Activated naive CD4-positive, alpha-beta T cell treated with anti-CD3 and anti-CD28 coated beads, Interleukin-2, amount 10 ng/mL, durations not matched to agents 7 days and 5 days (primary cell): Measurements from ENCODE around the gene PELO.

Experiments
- CTCF ChIA-PET: fragments of 350-600 bp; sonication (Branson Sonifier 250); formaldehyde crosslinking; loops from one replicate; lab custom pipeline; 2021; ENCODE audit warnings: antibody characterized with exemption; lab: Charles Lee
- DNase-seq: peaks from one replicate; pipeline ENCODE4 v3.0.0-alpha.2; 2020
- H3K27ac Mint-ChIP-seq: one replicate; pipeline ENCODE4 v1.8.0; 2021; ENCODE audit warnings: mild to moderate bottlenecking, moderate library complexity, mixed read lengths
- H3K27me3 Mint-ChIP-seq: one replicate; pipeline ENCODE4 v1.8.0; 2021; ENCODE audit warnings: mild to moderate bottlenecking, mixed read lengths
- H3K36me3 Mint-ChIP-seq: one replicate; pipeline ENCODE4 v1.8.0; 2021; ENCODE audit warnings: mixed read lengths
- H3K4me1 Mint-ChIP-seq: one replicate; pipeline ENCODE4 v1.8.0; 2021; ENCODE audit warnings: mixed read lengths
- H3K4me3 Mint-ChIP-seq: one replicate; pipeline ENCODE4 v1.8.0; 2021; ENCODE audit warnings: mild to moderate bottlenecking, moderate library complexity, mixed read lengths
- H3K9me3 Mint-ChIP-seq: one replicate; pipeline ENCODE4 v1.8.0; 2021; ENCODE audit warnings: mixed read lengths

Gene PELO

GRCh38 chr5:52834320-52834719, 46.6 kb downstream of the PELO start:
- peaks cover 4% of the 10 kb centered on the region for H3K27me3 Mint-ChIP-seq
- no peaks in the 10 kb centered on the region for H3K4me1 Mint-ChIP-seq
- H3K9me3 Mint-ChIP-seq: no peaks in the 10 kb centered on the region
- no peaks in the 10 kb centered on the region for H3K36me3 Mint-ChIP-seq
- H3K27ac Mint-ChIP-seq: no peak overlapping the region
- CTCF ChIA-PET: no interaction called here
- no peak for DNase-seq
- no peak overlapping the region for H3K4me3 Mint-ChIP-seq

GRCh38 chr5:52837068-52837467, 49.4 kb downstream of the PELO start:
- DNase-seq: no peak
- Mint-ChIP-seq H3K9me3 (no peaks in the 10 kb centered on the region), H3K27ac (no peak overlapping the region), H3K4me1 (no peaks in the 10 kb centered on the region), H3K36me3 (no peaks in the 10 kb centered on the region), H3K4me3 (no peak overlapping the region), H3K27me3 (peaks cover 4% of the 10 kb centered on the region)
- CTCF ChIA-PET: no interaction called here
